Tibial artery (tissue), 4 donors: Measurements from ENCODE around the gene GRID2.

Source experiments
- DNase-seq, 2 donors: peaks; one replicate each; pipeline ENCODE4 v3.0.0-alpha.2; 2019
- H3K27ac ChIP-seq, 2 donors: fragments of 200-600 bp; sonication (generic) in 1 of 2; 1 replicate in 1 of 2; 2 replicates in 1 of 2; pipeline ENCODE4 v1.5.1; 2018 to 2019; ENCODE audit warnings: mild to moderate bottlenecking in 1 of 2
- H3K27me3 ChIP-seq, 2 donors: fragments of 200-600 bp; sonication (generic) in 1 of 2; one replicate each; pipeline versions ENCODE4 v1.5.1 to v1.6.0; 2016 to 2019
- H3K36me3 ChIP-seq, 3 donors: fragments of 200-600 bp; sonication (generic) in 2 of 3; one replicate each; pipeline ENCODE4 v1.5.1; 2016 to 2019; ENCODE audit warnings: mild to moderate bottlenecking in 2 of 3
- H3K4me1 ChIP-seq, 4 donors: fragments of 200-600 bp; sonication (generic) in 2 of 4; 1 replicate in 3 of 4; 2 replicates in 1 of 4; pipeline ENCODE4 v1.5.1; 2016 to 2019
- H3K4me3 ChIP-seq, 2 donors: fragments of 200-600 bp; sonication (generic) in 1 of 2; 1 replicate in 1 of 2; 2 replicates in 1 of 2; pipeline ENCODE4 v1.5.1; 2018 to 2019; ENCODE audit warnings: mild to moderate bottlenecking in 2 of 2
- H3K9me3 ChIP-seq, 3 donors: fragments of 200-600 bp; sonication (generic) in 1 of 3; one replicate each; pipeline ENCODE4 v1.5.1; 2016 to 2019
- CTCF ChIP-seq, 2 experiments: fragments of 200-600 bp in 1 of 2; fragments of 450-650 bp in 1 of 2; IDR thresholded peaks; one replicate each; pipeline ENCODE4 v1.5.1; 2017 to 2019; ENCODE audit warnings: antibody characterized with exemption in 2 of 2, mild to moderate bottlenecking in 1 of 2, moderate library complexity in 1 of 2
- intact Hi-C: fragments of 100-400 bp; cut with DNase I; formaldehyde crosslinking; loops from one replicate; pipeline ENCODE4 v1.15.0; 2023; ENCODE audit warnings: low total_unique reads

The GRID2 gene

GRCh38 chr4:93302310-93302709, 998.5 kb downstream of the GRID2 start:
- no peaks in the 10 kb centered on the region for H3K27me3 ChIP-seq
- H3K36me3 ChIP-seq = no peaks in the 10 kb centered on the region
- no peaks in the 10 kb centered on the region for H3K4me1 ChIP-seq
- H3K9me3 ChIP-seq = no peaks in the 10 kb centered on the region
- no peak overlapping the region for H3K4me3 ChIP-seq
- no peak for DNase-seq
- TF ChIP-seq CTCF (IDR thresholded peaks at IDR 0.05) = no peak
- intact Hi-C loops = no loop called here
- H3K27ac ChIP-seq = no peak overlapping the region

GRCh38 chr4:93303440-93303839, 999.7 kb downstream of the GRID2 start:
- TF ChIP-seq CTCF (IDR thresholded peaks at IDR 0.05) = no peak
- Histone ChIP-seq H3K4me1 (no peaks in the 10 kb centered on the region), H3K27me3 (no peaks in the 10 kb centered on the region), H3K36me3 (no peaks in the 10 kb centered on the region), H3K4me3 (no peak overlapping the region), H3K27ac (no peak overlapping the region), H3K9me3 (no peaks in the 10 kb centered on the region)
- DNase-seq = no peak
- intact Hi-C loops = no loop called here

- H3K4me3 ChIP-seq = no peak overlapping the region
- intact Hi-C loops = no loop called here
- H3K27me3 ChIP-seq = no peaks in the 10 kb centered on the region
- no peaks in the 10 kb centered on the region for H3K4me1 ChIP-seq
- H3K9me3 ChIP-seq = no peaks in the 10 kb centered on the region
- TF ChIP-seq CTCF (IDR thresholded peaks at IDR 0.05) = no peak
- no peak for DNase-seq
- no peaks in the 10 kb centered on the region for H3K36me3 ChIP-seq
- H3K27ac ChIP-seq = no peak overlapping the region
These were observed 1008.5 kb downstream of the GRID2 start for GRCh38 chr4:93312299-93312698.

- no peak for TF ChIP-seq CTCF (IDR thresholded peaks at IDR 0.05)
These were observed 1009.4 kb downstream of the GRID2 start for GRCh38 chr4:93313197-93313596.

GRCh38 chr4:93317057-93317456, 1013.3 kb downstream of the GRID2 start:
- intact Hi-C loops = no loop called here
- no peak for TF ChIP-seq CTCF (IDR thresholded peaks at IDR 0.05)
- Histone ChIP-seq H3K27me3 (no peaks in the 10 kb centered on the region), H3K4me1 (no peaks in the 10 kb centered on the region), H3K36me3 (no peaks in the 10 kb centered on the region), H3K4me3 (no peak overlapping the region), H3K9me3 (no peaks in the 10 kb centered on the region), H3K27ac (no peak overlapping the region)
- DNase-seq = no peak

More at GRCh38 chr4:93313197-93313596, 1009.4 kb downstream of the GRID2 start:
- no peaks in the 10 kb centered on the region for H3K27me3 ChIP-seq
- H3K36me3 ChIP-seq = no peaks in the 10 kb centered on the region
- no peak for DNase-seq
- no peak overlapping the region for H3K4me3 ChIP-seq
- intact Hi-C loops = no loop called here
- H3K4me1 ChIP-seq = no peaks in the 10 kb centered on the region
- H3K9me3 ChIP-seq = no peaks in the 10 kb centered on the region
- no peak overlapping the region for H3K27ac ChIP-seq

- intact Hi-C loops = no loop called here
- Histone ChIP-seq H3K4me3 (no peak overlapping the region), H3K27me3 (no peaks in the 10 kb centered on the region), H3K4me1 (no peaks in the 10 kb centered on the region), H3K27ac (no peak overlapping the region), H3K36me3 (no peaks in the 10 kb centered on the region), H3K9me3 (no peaks in the 10 kb centered on the region)
- TF ChIP-seq CTCF (IDR thresholded peaks at IDR 0.05) = no peak
- no peak for DNase-seq
These were observed 1013.8 kb downstream of the GRID2 start for GRCh38 chr4:93317561-93317960.
